HepG2 (cell line): ENCODE measurements around the gene COX14. TPM values are rescaled to one million over a fixed set of nuclear protein-coding genes. Genes with fewer than 3 reads are reported as not detected.

ENCODE experiments used
- CREB1 ChIP-seq, 2 experiments: fragments of 450-650 bp in 1 of 2; IDR thresholded peaks; 2 replicates each; pipeline ENCODE4 v1.6.1; 2016 to 2017; ENCODE audit warnings: control low read depth in 1 of 2, mild to moderate bottlenecking in 1 of 2, missing compliant biosample characterization in 1 of 2, missing genetic modification characterization in 1 of 2
- DNMT1 ChIP-seq: sonication (generic); formaldehyde crosslinking; IDR thresholded peaks from 2 replicates; pipeline ENCODE4 v1.5.1; 2020; ENCODE audit warnings: mild to moderate bottlenecking, missing genetic modification reagents
- EHMT2 ChIP-seq: fragments of 200-600 bp; sonication (generic); IDR thresholded peaks from 2 replicates; pipeline ENCODE4 v1.7.0; 2017; ENCODE audit warnings: antibody characterized with exemption, low read depth, low read length, borderline replicate concordance
- HIVEP1 ChIP-seq: sonication (generic); formaldehyde crosslinking; IDR thresholded peaks from 2 replicates; pipeline ENCODE4 v1.4.0; 2020; ENCODE audit warnings: mild to moderate bottlenecking, missing genetic modification reagents
- MXD4 ChIP-seq: IDR thresholded peaks from 2 replicates; pipeline ENCODE4 v1.6.1; 2016; ENCODE audit warnings: mild to moderate bottlenecking, missing biosample characterization, missing genetic modification reagents
- REPIN1 ChIP-seq: sonication (generic); formaldehyde crosslinking; IDR thresholded peaks from 2 replicates; pipeline ENCODE4 v1.8.0; 2022; ENCODE audit warnings: missing genetic modification reagents, low read depth, mild to moderate bottlenecking, borderline replicate concordance
- WIZ ChIP-seq: sonication (generic); formaldehyde crosslinking; IDR thresholded peaks from 2 replicates; pipeline ENCODE4 v1.5.1; 2020; ENCODE audit warnings: mild to moderate bottlenecking, missing genetic modification reagents
- ZNF317 ChIP-seq: sonication (generic); formaldehyde crosslinking; IDR thresholded peaks from 2 replicates; pipeline ENCODE4 v1.5.0; 2020; ENCODE audit warnings: mild to moderate bottlenecking, missing genetic modification reagents
- ZNF333 ChIP-seq: sonication (generic); formaldehyde crosslinking; IDR thresholded peaks from 2 replicates; pipeline ENCODE4 v1.4.0; 2020; ENCODE audit warnings: mild to moderate bottlenecking, missing genetic modification reagents, borderline replicate concordance
- ZNF556 ChIP-seq: sonication (generic); formaldehyde crosslinking; IDR thresholded peaks from 2 replicates; pipeline ENCODE4 v1.4.0; 2020; ENCODE audit warnings: mild to moderate bottlenecking, missing genetic modification reagents, borderline replicate concordance
- ZNF605 ChIP-seq: sonication (generic); formaldehyde crosslinking; IDR thresholded peaks from 2 replicates; pipeline ENCODE4 v1.8.0; 2022; ENCODE audit warnings: mild to moderate bottlenecking, missing genetic modification reagents
- ZNF619 ChIP-seq: sonication (generic); formaldehyde crosslinking; IDR thresholded peaks from 2 replicates; pipeline ENCODE4 v1.4.0; 2020; ENCODE audit warnings: mild to moderate bottlenecking, missing genetic modification reagents
- polyA plus RNA-seq, 8 experiments: library from polyadenylated mRNA; depleted of rRNA in 3 of 8; stranded (reverse) in 7 of 8; unstranded in 1 of 8; fragments of >200 nt; fragmentation: Illumina TruSeq in 4 of 8; extraction: Trizol in 4 of 8; gene quantifications; 2 replicates each; pipeline versions ENCODE4 v1.2.1 to v1.2.3, GENCODE V29; 2011 to 2016; ENCODE audit warnings: low read depth in 4 of 8, missing spikeins in 1 of 8, mixed read lengths in 1 of 8; ENCODE audit not compliant: insufficient read depth in 1 of 8
- total RNA-seq, 5 experiments: library from RNA; depleted of rRNA; stranded (reverse); fragments of >200 nt; fragmentation: Illumina TruSeq; extraction: Trizol; gene quantifications; 2 replicates each; pipeline ENCODE4 v1.2.3, GENCODE V29; 2016; ENCODE audit warnings: low read depth in 1 of 5
- TF ChIP-seq, protein P1 (sequence below): sonication (generic); formaldehyde crosslinking; IDR thresholded peaks from 2 replicates; pipeline ENCODE4 v1.5.1; 2020; ENCODE audit warnings: missing genetic modification reagents, mild to moderate bottlenecking, borderline replicate concordance
- TF ChIP-seq, protein P2 (sequence below): sonication (generic); formaldehyde crosslinking; IDR thresholded peaks from 2 replicates; pipeline ENCODE4 v1.5.0; 2020; ENCODE audit warnings: missing genetic modification reagents
- TF ChIP-seq, protein P3 (sequence below): sonication (generic); formaldehyde crosslinking; IDR thresholded peaks from 2 replicates; pipeline ENCODE4 v1.8.0; 2022; ENCODE audit warnings: mild to moderate bottlenecking, missing genetic modification reagents; ENCODE audit not compliant: insufficient replicate concordance
- TF ChIP-seq, protein P4 (sequence below): sonication (generic); formaldehyde crosslinking; IDR thresholded peaks from 2 replicates; pipeline ENCODE4 v1.5.0; 2020; ENCODE audit warnings: missing genetic modification reagents
- TF ChIP-seq, protein P5 (sequence below): sonication (generic); formaldehyde crosslinking; IDR thresholded peaks from 2 replicates; pipeline ENCODE4 v1.4.0; 2020; ENCODE audit warnings: missing genetic modification reagents, borderline replicate concordance
- TF ChIP-seq, protein P6 (sequence below): sonication (generic); formaldehyde crosslinking; IDR thresholded peaks from 2 replicates; pipeline ENCODE4 v1.4.0; 2020; ENCODE audit warnings: missing genetic modification reagents, borderline replicate concordance

Gene COX14
- total and polyA plus RNA-seq, 2 of the 13 experiments (the other 11 are each of a cell fraction or from before 2014, with no cell fraction given) = 53.0 to 71.6 TPM

DNA sequence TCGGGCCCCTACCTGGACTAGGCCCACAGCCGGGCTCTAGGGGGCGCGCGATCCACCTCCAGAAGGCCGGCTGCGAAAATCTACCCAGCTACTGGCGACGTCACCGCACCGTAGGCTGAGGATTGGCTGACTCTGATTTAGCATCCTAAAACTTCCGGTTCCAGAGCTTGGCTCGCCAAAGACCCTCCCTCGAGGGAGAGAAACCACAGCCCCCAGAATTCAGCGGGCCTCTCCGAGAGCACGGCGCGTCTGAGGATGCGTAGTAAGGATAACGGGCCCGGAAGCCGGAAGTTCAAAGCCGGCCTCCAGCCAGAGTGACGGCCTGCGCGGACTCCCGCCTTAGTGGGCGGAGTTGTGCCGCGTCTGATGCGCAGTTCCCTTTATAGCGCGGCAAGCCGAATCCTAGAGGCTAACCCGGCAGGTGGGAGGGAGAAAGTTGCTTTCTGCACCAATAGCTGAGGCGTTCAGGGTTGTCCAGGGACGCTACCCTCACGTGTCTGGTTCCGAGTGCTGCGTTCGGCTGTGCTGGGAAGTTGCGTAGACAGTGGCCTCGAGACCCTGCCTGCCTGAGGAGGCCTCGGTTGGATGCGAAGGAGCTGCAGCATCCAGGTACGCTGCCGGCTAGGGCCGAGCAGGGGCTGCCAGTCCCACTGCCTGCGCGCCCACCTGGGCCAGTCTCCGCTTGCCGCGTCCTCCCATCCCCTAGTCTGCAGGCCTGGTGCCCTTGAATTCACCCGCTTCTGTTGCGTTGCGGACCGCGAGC is at the start of gene COX14 (continued):
- TF ChIP-seq, protein P1, sequence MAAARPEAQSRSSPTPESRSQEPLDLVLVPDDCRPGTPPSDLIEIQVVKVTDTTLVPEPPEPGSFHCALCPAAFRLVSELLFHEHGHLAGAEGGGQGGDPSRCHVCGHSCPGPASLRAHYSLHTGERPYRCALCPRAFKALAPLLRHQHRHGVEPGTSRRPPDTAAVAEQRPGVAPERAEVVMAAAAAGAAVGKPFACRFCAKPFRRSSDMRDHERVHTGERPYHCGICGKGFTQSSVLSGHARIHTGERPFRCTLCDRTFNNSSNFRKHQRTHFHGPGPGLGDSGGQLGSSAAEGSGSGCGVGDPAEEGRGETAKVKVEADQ = peak; percentile 71; the same call in 1 of the 2 replicates
- TF ChIP-seq ZNF333 (peak; percentile 53; the same call in 1 of the 2 replicates), CREB1 (IDR thresholded peaks at IDR 0.05) (peak; percentile 96), CREB1 (CRISPR knock-in tag; IDR thresholded peaks at IDR 0.05) (peak; percentile 99), ZNF605 (CRISPR knock-in tag) (peak; percentile 80; the same call in 1 of the 2 replicates), DNMT1 (CRISPR knock-in tag) (no peak), ZNF619 (peak; percentile 86), HIVEP1 (CRISPR knock-in tag) (peak; percentile 88), ZNF317 (peak; percentile 70; the same call in 1 of the 2 replicates), EHMT2 (no peak), REPIN1 (CRISPR knock-in tag) (peak; percentile 83; the same call in 1 of the 2 replicates), WIZ (no peak), ZNF556 (0 out of 2 replicates have a peak, but pooled peaks have one; percentile 57), MXD4 (CRISPR knock-in tag) (peak; percentile 90)
- TF ChIP-seq, protein P2, sequence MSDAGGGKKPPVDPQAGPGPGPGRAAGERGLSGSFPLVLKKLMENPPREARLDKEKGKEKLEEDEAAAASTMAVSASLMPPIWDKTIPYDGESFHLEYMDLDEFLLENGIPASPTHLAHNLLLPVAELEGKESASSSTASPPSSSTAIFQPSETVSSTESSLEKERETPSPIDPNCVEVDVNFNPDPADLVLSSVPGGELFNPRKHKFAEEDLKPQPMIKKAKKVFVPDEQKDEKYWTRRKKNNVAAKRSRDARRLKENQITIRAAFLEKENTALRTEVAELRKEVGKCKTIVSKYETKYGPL (CRISPR knock-in tag) = no peak
- TF ChIP-seq, protein P3, sequence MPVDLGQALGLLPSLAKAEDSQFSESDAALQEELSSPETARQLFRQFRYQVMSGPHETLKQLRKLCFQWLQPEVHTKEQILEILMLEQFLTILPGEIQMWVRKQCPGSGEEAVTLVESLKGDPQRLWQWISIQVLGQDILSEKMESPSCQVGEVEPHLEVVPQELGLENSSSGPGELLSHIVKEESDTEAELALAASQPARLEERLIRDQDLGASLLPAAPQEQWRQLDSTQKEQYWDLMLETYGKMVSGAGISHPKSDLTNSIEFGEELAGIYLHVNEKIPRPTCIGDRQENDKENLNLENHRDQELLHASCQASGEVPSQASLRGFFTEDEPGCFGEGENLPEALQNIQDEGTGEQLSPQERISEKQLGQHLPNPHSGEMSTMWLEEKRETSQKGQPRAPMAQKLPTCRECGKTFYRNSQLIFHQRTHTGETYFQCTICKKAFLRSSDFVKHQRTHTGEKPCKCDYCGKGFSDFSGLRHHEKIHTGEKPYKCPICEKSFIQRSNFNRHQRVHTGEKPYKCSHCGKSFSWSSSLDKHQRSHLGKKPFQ (CRISPR knock-in tag) = no peak
- TF ChIP-seq, protein P4, sequence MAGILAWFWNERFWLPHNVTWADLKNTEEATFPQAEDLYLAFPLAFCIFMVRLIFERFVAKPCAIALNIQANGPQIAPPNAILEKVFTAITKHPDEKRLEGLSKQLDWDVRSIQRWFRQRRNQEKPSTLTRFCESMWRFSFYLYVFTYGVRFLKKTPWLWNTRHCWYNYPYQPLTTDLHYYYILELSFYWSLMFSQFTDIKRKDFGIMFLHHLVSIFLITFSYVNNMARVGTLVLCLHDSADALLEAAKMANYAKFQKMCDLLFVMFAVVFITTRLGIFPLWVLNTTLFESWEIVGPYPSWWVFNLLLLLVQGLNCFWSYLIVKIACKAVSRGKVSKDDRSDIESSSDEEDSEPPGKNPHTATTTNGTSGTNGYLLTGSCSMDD (CRISPR knock-in tag) = no peak
- TF ChIP-seq, protein P5, sequence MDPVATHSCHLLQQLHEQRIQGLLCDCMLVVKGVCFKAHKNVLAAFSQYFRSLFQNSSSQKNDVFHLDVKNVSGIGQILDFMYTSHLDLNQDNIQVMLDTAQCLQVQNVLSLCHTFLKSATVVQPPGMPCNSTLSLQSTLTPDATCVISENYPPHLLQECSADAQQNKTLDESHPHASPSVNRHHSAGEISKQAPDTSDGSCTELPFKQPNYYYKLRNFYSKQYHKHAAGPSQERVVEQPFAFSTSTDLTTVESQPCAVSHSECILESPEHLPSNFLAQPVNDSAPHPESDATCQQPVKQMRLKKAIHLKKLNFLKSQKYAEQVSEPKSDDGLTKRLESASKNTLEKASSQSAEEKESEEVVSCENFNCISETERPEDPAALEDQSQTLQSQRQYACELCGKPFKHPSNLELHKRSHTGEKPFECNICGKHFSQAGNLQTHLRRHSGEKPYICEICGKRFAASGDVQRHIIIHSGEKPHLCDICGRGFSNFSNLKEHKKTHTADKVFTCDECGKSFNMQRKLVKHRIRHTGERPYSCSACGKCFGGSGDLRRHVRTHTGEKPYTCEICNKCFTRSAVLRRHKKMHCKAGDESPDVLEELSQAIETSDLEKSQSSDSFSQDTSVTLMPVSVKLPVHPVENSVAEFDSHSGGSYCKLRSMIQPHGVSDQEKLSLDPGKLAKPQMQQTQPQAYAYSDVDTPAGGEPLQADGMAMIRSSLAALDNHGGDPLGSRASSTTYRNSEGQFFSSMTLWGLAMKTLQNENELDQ (CRISPR knock-in tag) = no peak
- TF ChIP-seq, protein P6, sequence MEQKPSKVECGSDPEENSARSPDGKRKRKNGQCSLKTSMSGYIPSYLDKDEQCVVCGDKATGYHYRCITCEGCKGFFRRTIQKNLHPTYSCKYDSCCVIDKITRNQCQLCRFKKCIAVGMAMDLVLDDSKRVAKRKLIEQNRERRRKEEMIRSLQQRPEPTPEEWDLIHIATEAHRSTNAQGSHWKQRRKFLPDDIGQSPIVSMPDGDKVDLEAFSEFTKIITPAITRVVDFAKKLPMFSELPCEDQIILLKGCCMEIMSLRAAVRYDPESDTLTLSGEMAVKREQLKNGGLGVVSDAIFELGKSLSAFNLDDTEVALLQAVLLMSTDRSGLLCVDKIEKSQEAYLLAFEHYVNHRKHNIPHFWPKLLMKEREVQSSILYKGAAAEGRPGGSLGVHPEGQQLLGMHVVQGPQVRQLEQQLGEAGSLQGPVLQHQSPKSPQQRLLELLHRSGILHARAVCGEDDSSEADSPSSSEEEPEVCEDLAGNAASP (CRISPR knock-in tag) = peak; percentile 61; the same call in 1 of the 2 replicates
